ENCODE data around the gene SCARF2.
"Not testable (repeated sequence)": the region's sequence is repeated elsewhere in the genome, so short reads cannot be mapped to it uniquely, and the experiment has no call there.

SCARF2 gene

GRCh38 chr22:20427104-20427944 is 10.3 kb downstream of the SCARF2 start:
- DNase-seq (ENCODE audit: low spot score), result no peak

DNA sequence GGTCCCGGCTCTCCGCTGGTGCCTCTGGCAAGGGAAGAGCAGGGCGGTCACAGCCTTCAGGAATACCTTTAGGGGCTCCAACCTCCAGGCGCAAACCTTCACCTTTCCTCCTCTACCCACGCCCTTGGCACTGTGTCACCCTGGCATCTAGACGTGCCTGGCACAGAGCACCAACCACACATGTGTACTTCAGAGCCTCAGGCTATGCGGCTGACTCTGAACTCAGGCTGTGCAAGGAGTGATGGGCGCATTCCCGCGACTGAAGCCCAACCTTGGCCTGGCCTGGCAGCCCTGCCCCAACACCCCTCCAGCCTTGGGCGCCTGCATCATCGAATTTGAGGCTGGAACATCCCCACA is 11.4 kb downstream of the SCARF2 start:
- DNase-seq (ENCODE audit: low spot score), result no peak

- DNase-seq (ENCODE audit: low spot score), result no peak
These were observed 11.9 kb downstream of the SCARF2 start for GRCh38 chr22:20425566-20426258.

- peak; percentile 68 for DNase-seq (ENCODE audit: low spot score)
These were observed 12.6 kb downstream of the SCARF2 start for GRCh38 chr22:20424932-20425565.

DNA sequence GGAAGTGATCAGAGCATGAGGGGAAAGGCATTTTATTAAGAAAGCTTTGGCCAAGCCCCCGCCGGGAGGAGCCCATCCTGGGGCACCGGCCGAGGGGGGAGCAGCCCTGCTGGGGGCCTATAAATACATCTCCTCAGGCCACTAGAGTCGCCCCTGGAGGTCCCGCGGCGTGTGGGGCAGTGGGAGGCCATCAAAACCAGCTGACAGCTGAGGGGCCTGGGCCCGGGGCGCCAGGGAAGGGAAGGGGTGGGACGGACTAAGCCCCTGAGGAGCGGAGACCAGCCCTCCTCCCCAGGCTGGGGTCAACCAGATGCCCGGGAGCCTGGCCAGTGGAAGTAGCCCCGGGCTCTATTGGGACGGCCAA is 13.1 kb downstream of the SCARF2 start:
- no peak for DNase-seq (ENCODE audit: low spot score)

DNA sequence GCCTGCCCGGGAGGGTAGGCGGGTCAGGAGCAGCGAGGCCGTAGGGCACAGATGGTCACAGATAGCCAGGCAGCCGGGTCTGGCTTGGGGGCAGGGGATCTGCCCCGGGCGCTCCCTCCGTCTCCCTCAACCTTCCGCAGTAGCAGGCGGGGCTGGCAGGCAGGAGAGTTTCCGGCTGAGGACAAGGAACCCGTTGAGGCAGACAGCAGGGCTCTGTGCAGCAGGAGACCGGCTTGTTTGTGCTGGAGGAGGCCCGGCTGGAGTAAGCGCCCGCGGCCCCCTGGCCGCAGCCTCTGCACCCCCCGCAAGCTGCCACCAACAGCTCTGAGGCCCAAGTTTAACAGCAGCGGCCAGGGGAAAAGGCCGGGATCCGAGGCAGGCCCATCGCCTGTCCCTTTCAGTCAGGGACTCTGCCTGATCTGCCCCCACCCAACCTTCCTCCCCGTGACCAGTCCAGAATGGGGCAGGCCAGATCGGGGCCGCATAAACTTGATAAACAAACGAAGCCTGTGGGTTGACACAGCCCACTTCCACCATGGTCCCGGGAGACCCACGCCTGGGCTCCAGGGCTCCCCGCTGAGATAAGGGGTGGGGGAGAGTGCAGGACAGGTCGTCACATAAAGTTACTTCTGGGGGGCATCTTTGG is 13.6 kb downstream of the SCARF2 start:
- DNase-seq (ENCODE audit: low spot score), result no peak

DNA sequence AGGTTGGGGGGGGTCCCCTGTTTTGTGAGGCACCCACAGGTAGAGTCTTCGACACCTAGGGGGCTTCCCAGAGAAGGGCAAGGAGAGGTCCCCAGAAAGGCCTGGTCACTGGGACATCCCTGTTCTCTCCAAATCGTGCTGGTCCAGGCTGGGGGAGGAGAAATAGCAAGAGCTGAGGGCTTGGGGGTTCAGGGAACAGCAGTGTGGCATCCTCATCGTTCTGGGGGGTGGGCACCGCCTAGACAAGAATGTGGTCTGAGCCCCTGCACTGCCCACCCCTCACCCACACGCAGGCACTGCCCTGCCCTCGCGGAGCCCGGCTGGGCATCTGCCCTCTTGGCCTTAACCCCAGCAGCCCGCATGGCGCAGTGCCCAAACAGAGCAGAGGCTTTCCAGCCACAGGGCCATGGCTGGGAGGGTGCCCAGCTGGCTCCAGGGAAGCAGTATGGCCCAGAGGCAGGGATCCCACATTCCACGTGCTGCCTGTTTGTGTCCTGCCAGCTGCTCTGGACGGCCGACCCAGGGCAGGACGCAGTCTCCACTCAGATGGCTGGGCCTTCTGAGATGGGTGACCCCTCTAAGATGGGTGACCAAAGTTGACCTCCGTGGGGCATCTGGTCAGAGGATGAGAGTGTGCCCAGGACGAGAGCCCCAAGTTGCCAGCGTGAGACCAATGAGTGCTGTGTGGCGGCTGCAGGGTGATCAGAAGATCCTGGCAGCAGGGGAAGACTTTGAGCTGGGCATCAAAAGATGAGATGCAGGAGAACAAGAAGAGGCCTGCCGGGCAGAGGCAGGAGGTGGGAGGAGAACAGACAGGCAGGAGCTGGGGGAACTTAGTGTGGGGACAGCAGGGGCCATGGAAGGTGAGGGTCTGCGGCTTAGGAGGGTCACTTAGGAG is 14.4 kb downstream of the SCARF2 start:
- no peak for DNase-seq (ENCODE audit: low spot score)

DNA sequence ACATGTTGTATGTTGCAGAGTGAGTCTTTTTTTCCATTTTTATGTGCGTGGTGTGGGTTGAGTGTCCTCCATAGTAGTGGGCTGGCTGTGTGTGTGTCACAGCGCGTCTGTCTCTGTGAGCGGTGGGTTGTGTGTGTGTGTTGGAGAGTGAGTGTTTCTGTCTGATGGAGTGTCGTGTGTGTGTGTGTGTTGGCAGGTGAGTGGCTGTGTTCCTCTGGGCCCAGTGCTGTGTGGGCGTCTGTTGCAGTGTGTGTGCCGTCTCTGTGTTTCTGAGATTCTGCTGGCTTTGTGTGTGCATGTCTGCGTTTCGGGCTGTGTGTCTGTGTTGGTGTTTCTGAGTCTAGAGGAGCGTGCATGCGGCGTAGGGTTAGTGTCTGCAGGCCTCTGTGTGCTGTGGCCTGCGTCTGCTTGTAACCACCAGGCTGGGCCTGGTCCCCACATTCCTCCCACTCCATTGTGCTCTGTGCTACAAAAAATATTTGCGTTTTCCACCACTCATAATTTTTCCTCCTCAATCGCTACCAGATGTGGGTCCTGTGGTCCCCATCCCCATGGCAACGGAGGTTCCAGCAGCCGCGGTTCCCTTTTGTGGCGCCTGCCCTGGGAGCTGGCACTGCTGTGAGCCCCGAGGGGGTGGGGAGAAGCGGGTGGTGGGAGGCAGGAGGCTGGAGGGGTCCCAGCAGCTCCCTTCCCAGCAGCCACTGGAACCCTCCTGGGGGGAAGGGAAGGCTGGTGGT is 15.2 kb downstream of the SCARF2 start:
- DNase-seq (ENCODE audit: low spot score), result no peak

DNA sequence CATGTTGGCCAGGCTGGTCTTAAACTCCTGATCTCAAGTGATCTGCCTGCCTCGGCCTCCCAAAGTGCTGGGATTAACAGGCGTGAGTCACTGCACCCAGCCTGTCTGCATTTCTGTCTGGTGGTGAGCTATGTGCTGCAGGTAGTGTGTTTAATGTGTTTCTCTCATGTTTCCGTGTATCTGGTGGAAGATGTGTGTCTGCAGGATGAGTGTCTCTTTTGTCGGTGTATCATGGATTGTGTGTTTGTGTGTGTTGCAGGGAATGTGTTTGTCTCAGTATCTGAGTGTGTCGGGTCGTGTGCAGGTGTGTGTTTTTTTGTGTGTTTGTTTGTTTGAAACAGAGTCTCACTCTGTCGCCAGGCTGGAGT is 16.1 kb downstream of the SCARF2 start:
- DNase-seq (ENCODE audit: low spot score), result no peak

- no peak for DNase-seq (ENCODE audit: low spot score)
These were observed 17.3 kb downstream of the SCARF2 start for GRCh38 chr22:20420157-20420842.

DNA sequence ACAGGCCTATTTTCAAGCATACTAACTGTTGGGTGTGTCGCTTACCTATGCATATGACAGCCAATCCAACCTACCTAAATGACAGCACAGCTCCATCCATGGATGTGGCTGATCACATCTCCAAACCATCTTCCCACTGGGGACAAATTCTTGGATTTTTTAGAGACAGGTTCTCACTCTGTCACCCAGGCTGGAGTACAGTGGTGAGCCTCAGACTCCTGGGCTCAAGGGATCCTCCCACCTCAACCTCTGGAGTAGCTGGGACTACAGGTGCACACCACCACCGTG is 18.0 kb downstream of the SCARF2 start:
- DNase-seq (ENCODE audit: low spot score), result no peak

DNA sequence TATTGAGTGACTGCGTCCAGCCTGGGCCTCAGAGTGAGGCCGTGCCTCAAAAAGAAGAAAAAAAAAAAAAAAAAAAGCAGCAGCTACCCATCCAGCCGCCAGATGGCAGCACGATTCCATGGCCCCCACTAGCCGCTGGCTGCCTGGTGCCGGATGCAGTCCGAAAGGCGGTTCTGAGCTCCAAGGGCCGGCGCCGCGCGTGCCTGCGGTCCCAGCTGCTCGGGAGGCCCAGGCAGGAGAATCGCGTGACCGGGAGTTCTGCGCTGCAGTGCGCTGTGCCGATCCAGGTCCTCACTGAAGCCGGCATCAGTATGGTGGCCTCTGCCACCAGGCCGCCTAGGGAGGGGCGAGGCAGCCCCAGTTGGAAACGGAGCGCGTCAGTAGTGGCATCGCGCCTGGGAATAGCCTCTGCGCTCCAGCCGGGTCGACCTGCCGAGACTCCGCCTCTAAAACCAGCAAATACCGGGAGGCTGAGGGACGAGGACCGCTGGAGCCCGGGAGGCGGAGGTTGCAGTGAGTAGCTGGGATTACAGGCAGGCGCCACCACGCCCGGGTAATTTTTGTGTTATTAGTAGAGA is 19.3 kb downstream of the SCARF2 start:
- peak; percentile 91 for DNase-seq (ENCODE audit: low spot score)

GRCh38 chr22:20415699-20416098 is 21.9 kb downstream of the SCARF2 start:
- not testable (repeated sequence) for DNase-seq (ENCODE audit: low spot score)

DNA sequence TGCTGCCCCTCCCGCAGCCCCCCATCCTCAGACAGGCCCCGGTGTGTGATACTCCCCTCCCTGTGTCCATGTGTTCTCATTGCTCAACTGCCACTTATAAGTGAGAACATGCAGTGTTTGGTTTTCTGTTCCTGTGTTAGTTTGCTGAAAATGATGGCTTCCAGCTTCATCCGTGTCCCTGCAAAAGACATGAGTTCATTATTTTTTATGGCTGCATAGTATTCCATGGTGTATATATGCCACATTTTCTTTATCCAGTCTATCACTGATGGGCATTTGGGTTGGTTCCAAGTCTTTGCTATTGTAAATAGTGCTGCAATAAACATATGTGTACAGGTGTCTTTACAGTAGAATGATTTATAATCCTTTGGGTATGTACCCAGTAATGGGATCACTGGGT is 22.4 kb downstream of the SCARF2 start:
- DNase-seq (ENCODE audit: low spot score), result not testable (repeated sequence)

GRCh38 chr22:20414450-20414849 is 23.2 kb downstream of the SCARF2 start:
- DNase-seq (ENCODE audit: low spot score), result no peak

DNA sequence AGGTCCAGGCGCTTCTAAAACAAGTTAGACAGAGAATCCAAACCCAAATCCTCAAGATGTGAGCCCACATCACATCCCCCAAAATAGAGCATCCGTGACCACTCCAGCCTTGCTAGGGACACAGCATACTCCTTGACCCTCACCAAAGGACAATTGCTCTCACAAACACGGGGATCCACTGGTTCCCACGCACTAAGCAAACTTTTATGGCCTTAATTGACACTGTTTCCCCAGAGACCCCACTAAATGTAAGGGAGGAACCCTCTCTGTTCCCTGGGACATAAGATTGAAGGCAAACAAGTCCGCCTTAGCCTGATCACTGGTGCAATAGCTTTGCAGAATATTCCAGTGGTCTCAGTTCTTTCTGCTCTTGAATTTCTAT is 23.6 kb downstream of the SCARF2 start:
- DNase-seq (ENCODE audit: low spot score), result no peak

DNA sequence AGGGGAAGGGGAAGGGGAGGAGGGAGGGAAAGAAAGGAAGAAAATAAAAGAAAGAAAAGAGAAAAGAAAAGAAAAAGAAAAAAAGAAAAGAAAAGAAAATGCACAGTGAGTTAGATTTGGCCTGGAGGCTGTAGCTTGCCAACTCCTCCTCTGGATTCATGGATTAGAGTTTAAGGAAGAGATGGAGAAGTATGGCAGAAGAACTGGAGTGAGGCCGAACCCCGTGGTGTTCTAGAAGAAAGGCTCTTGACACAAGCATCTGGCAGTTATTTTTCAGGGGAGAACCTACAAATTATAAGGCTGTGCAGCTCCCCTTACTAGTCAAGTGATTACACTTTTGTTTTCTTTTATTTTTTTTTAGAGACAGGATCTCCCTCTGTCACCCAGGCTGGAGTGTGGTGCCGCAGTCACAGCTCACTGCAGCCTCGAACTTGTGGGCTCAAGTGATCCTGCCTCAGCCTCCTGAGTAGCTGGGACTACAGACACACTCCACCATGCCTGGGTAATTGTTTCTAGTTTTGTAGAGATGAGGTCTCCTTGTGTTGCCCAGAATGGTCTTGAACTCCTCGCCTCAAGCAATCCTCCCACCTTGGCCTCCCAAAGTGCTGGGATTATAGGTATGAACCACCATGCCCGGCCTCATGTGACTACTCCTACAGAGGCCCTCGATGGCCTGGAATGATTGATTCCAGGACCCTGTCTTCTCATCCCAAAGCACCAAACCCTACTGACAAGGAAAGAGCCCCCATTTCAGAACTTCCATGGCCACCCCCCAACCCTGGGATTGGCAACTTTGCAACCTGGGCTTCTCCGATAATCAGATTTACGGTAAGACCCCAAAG is 24.2 kb downstream of the SCARF2 start:
- DNase-seq (ENCODE audit: low spot score), result no peak

DNA sequence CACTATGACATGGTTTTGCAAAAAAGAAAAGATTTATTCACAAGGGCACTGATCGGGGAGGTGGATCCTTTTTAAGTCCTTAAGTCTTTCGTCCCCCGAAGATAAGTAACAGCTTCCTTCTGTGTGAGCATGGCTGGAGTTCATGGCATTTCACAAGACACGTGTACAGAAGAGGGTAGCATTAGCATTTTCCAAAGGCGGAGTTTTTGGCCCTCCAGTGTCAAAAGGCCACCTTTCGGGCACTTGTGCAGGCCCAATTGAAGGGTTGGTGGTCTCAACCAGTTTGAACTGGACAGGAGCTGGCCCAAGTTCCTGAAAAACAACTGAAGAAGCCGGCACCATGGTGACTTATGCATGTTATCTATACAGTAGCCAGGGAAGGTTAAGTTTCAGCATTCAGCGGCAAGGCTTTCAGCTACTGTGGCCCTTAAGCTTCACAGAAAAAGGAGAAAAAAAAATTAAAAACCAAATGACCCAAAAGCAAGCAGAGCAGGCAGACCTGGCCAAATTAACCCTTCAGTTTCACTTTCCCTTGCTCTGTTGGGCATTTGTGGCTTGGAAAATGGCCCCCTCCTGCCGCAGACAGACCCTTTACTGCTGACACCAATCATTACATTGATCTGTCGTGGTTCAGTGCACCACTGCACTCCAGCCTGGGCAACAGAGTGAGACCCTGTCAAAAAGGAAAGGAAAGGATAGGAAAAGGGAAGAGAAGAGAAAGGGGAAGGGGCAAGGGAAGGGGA is 25.0 kb downstream of the SCARF2 start:
- DNase-seq (ENCODE audit: low spot score), result no peak

GRCh38 chr22:20409385-20409784 is 28.2 kb downstream of the SCARF2 start:
- not testable (repeated sequence) for DNase-seq (ENCODE audit: low spot score)

Measured in iPS-NIHi11 (cell line).